HepG2 (cell line): ENCODE results near the gene IGFBP6.

ENCODE experiments used
- BRD4 ChIP-seq: sonication (generic); formaldehyde crosslinking; IDR thresholded peaks from 2 replicates; pipeline ENCODE4 v1.4.0; 2020; ENCODE audit warnings: missing genetic modification reagents
- CTCF ChIP-seq: sonication (generic); formaldehyde crosslinking; IDR thresholded peaks from 2 replicates; pipeline ENCODE4 v1.5.0; 2020; ENCODE audit warnings: mild to moderate bottlenecking, missing genetic modification reagents, moderate library complexity
- EP300 ChIP-seq, 3 experiments: sonication (generic) in 1 of 3; formaldehyde crosslinking in 1 of 3; IDR thresholded peaks; 2 replicates each; pipeline versions ENCODE4 v1.5.1 to v1.6.1; 2011 to 2020; ENCODE audit warnings: low read depth in 2 of 3, low read length in 2 of 3, borderline replicate concordance in 1 of 3, improper control_type of control experiment in 1 of 3, mild to moderate bottlenecking in 1 of 3, missing genetic modification reagents in 1 of 3, moderate library complexity in 1 of 3
- EZH2 ChIP-seq: conservative IDR thresholded peaks from 2 replicates; pipeline ENCODE4 v1.6.1; 2012; ENCODE audit warnings: mild to moderate bottlenecking, low read depth, low read length, moderate library complexity
- PCBP1 ChIP-seq: fragments of 200-400 bp; formaldehyde crosslinking; IDR thresholded peaks from 2 replicates; pipeline ENCODE4 v1.6.1; 2017; ENCODE audit warnings: mild to moderate bottlenecking, low read depth, low read length, borderline replicate concordance
- SAFB2 ChIP-seq: sonication (generic); formaldehyde crosslinking; IDR thresholded peaks from 2 replicates; pipeline ENCODE4 v1.5.1; 2020; ENCODE audit warnings: missing genetic modification reagents, low read depth, mild to moderate bottlenecking, borderline replicate concordance
- SIN3A ChIP-seq: IDR thresholded peaks from 2 replicates; pipeline ENCODE4 v1.6.1; 2011; ENCODE audit warnings: low read depth, mild to moderate bottlenecking, control low read depth, low read length, borderline replicate concordance
- TCF7L2 ChIP-seq: IDR thresholded peaks from 2 replicates; pipeline ENCODE4 v1.6.1; 2011; ENCODE audit warnings: mild to moderate bottlenecking, low read depth, low read length, moderate library complexity
- ZKSCAN1 ChIP-seq: fragments of 150-350 bp; IDR thresholded peaks from 2 replicates; pipeline ENCODE4 v1.6.1; 2014; ENCODE audit warnings: low read length
- ZNF430 ChIP-seq: sonication (generic); formaldehyde crosslinking; IDR thresholded peaks from 2 replicates; pipeline ENCODE4 v1.9.0; 2021; ENCODE audit warnings: mild to moderate bottlenecking, missing genetic modification reagents
- ZNF776 ChIP-seq: sonication (generic); formaldehyde crosslinking; IDR thresholded peaks from 2 replicates; pipeline ENCODE4 v1.4.0; 2020; ENCODE audit warnings: mild to moderate bottlenecking, missing genetic modification reagents

GRCh38 chr12:53090105-53090504 is 7.4 kb upstream of the IGFBP6 start:
- TF ChIP-seq ZKSCAN1 = no peak
- TF ChIP-seq ZNF430 (CRISPR knock-in tag) = no peak
- no peak for TF ChIP-seq SAFB2 (CRISPR knock-in tag)
- no peak for TF ChIP-seq PCBP1
- TF ChIP-seq BRD4 (CRISPR knock-in tag) = no peak
- no peak for TF ChIP-seq SIN3A
- TF ChIP-seq EP300 (IDR thresholded peaks at IDR 0.05; ENCODE audit: low read depth in 2 of 2, low read length in 2 of 2) = no peak
- no peak for TF ChIP-seq EP300 (CRISPR knock-in tag; IDR thresholded peaks at IDR 0.05; ENCODE audit: borderline replicate concordance)
- TF ChIP-seq EZH2 = no peak
- TF ChIP-seq TCF7L2 = no peak
- TF ChIP-seq ZNF776 (CRISPR knock-in tag) = no peak
- TF ChIP-seq CTCF (CRISPR knock-in tag) = no peak
